A549 (cell line): Measurements from ENCODE around the gene ZC3H4.

ENCODE experiments used
- CBX8 ChIP-seq: fragments of 200-600 bp; sonication (generic); IDR thresholded peaks from 2 replicates; pipeline ENCODE4 v1.6.1; 2016
- CHD2 ChIP-seq: fragments of 150-350 bp; IDR thresholded peaks from 2 replicates; pipeline ENCODE4 v1.6.1; 2014; ENCODE audit warnings: low read length; ENCODE audit not compliant: partially characterized antibody
- HOXB13 ChIP-seq: fragments of 250-450 bp; sonication (Bioruptor Pico); IDR thresholded peaks from 2 replicates; pipeline ENCODE4 v1.5.0; 2020; ENCODE audit warnings: low read depth, mild to moderate bottlenecking, moderate library complexity
- MYC ChIP-seq: IDR thresholded peaks from 2 replicates; pipeline ENCODE4 v1.6.1; 2012; ENCODE audit warnings: mild to moderate bottlenecking, inconsistent platforms, low read length, improper control_type of control experiment, borderline replicate concordance
- POLR2A ChIP-seq: IDR thresholded peaks from 2 replicates; pipeline ENCODE4 v1.6.1; 2012; ENCODE audit warnings: mild to moderate bottlenecking, low read length
- TF ChIP-seq, protein P1 (sequence below): fragments of >200 bp; sonication (Bioruptor Twin); formaldehyde crosslinking; IDR thresholded peaks from 3 replicates; pipeline ENCODE4 v1.5.1; 2016
- TF ChIP-seq, protein P2 (sequence below): IDR thresholded peaks from 2 replicates; pipeline ENCODE4 v1.6.1; 2012

DNA sequence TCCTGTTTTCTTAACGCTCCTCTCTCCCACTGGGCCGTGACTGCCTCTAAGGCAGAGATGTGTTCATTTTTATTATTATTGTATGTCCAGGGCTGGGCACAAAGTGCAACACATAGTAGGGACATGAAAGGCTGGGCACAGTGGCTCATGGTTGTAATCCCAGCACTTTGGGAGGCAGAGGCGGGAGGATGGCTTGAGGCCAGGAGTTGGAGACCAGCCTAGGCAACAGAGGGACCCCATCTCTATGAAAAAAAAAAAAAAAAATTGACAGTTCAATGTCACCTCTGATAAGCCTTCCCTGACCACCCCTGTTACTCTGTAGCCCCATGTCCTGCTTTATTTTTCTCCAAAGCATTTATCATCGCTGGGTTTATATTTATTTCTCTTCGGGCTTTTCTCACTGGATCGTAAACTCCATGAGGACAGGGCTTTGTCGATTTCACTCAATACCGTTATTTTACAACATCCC is 16.6 kb upstream of the ZC3H4 start:
- TF ChIP-seq POLR2A, result no peak
- TF ChIP-seq, protein P1, sequence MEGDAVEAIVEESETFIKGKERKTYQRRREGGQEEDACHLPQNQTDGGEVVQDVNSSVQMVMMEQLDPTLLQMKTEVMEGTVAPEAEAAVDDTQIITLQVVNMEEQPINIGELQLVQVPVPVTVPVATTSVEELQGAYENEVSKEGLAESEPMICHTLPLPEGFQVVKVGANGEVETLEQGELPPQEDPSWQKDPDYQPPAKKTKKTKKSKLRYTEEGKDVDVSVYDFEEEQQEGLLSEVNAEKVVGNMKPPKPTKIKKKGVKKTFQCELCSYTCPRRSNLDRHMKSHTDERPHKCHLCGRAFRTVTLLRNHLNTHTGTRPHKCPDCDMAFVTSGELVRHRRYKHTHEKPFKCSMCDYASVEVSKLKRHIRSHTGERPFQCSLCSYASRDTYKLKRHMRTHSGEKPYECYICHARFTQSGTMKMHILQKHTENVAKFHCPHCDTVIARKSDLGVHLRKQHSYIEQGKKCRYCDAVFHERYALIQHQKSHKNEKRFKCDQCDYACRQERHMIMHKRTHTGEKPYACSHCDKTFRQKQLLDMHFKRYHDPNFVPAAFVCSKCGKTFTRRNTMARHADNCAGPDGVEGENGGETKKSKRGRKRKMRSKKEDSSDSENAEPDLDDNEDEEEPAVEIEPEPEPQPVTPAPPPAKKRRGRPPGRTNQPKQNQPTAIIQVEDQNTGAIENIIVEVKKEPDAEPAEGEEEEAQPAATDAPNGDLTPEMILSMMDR, result no peak
- TF ChIP-seq CBX8, result no peak
- TF ChIP-seq, protein P2, sequence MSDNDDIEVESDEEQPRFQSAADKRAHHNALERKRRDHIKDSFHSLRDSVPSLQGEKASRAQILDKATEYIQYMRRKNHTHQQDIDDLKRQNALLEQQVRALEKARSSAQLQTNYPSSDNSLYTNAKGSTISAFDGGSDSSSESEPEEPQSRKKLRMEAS, result no peak
- no peak for TF ChIP-seq HOXB13
- no peak for TF ChIP-seq MYC
- TF ChIP-seq CHD2, result no peak
